ENCODE measurements around the gene ATE1. TPM values are rescaled to one million over a fixed set of nuclear protein-coding genes. Genes with fewer than 3 reads are reported as not detected.

The ATE1 gene
- total and polyA plus RNA-seq, 4 experiments from 2014 or later = 24.5 to 36.6 (median 25.6) TPM

DNA sequence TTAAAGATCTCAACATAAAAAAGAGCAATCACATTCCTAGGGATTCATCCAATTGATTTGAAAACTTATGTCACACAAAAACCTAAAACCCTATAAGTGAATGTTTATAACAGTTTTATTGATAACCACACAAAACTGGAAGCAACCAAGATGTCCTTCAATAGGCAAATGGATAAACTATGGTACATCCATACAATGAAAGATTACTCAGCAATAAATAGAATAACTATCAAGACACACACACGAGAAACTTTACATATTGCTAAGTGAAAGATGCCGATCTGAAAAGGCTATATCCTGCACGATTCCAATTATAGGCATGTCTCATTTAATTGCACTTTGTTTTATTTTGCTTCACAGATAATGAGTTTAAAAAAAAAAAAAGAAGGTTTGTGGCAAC is 83.3 kb downstream of the ATE1 start:
- Mint-ChIP-seq H3K9me3 (peaks cover 0 to 22% (median 11%) of the 10 kb centered on the region in 8 donors), H3K27me3 (no peaks in the 10 kb centered on the region), H3K27ac (no peak overlapping the region), H3K36me3 (peaks cover 37 to 61% of the 10 kb centered on the region in 2 donors), H3K4me3 (no peak overlapping the region), H3K4me1 (peaks cover 0 to 5% (median 4%) of the 10 kb centered on the region in 4 donors)
- H3K4me3 ChIP-seq (ENCODE audit: low read length in 2 of 2) = no peak overlapping the region
- H3K9me3 ChIP-seq (ENCODE audit: control insufficient read depth in 1 of 2, low read length in 2 of 2) = no peaks in the 10 kb centered on the region
- no peak for DNase-seq
- ChIA-PET POLR2A (ENCODE audit: partially characterized antibody) (no interaction called here), CTCF (ENCODE audit: partially characterized antibody) (no interaction called here)
- no peaks in the 10 kb centered on the region for H3K27me3 ChIP-seq (ENCODE audit: insufficient read depth, low read length)
- H3K4me1 ChIP-seq (ENCODE audit: insufficient read depth, low read length) = no peaks in the 10 kb centered on the region
- intact Hi-C loops (cut with micrococcal nuclease) = no loop called here
- no peak overlapping the region for H3K27ac ChIP-seq (ENCODE audit: low read depth, low read length)
- peaks cover 3% of the 10 kb centered on the region for H3K36me3 ChIP-seq (ENCODE audit: insufficient read depth, low read length)

GRCh38 chr10:121843379-121843778 is 84.5 kb downstream of the ATE1 start:
- ChIA-PET CTCF (ENCODE audit: partially characterized antibody) (no interaction called here), POLR2A (ENCODE audit: partially characterized antibody) (no interaction called here)
- no peaks in the 10 kb centered on the region for H3K27me3 Mint-ChIP-seq
- Histone ChIP-seq H3K9me3 (ENCODE audit: control insufficient read depth in 1 of 2, low read length in 2 of 2) (no peaks in the 10 kb centered on the region), H3K27ac (ENCODE audit: low read depth, low read length) (no peak overlapping the region), H3K27me3 (ENCODE audit: insufficient read depth, low read length) (no peaks in the 10 kb centered on the region), H3K36me3 (ENCODE audit: insufficient read depth, low read length) (no peaks in the 10 kb centered on the region), H3K4me1 (ENCODE audit: insufficient read depth, low read length) (no peaks in the 10 kb centered on the region), H3K4me3 (ENCODE audit: low read length in 2 of 2) (no peak overlapping the region)
- intact Hi-C loops (cut with micrococcal nuclease) = no loop called here
- no peak overlapping the region for H3K4me3 Mint-ChIP-seq
- peaks cover 0 to 22% (median 11%) of the 10 kb centered on the region in 8 donors for H3K9me3 Mint-ChIP-seq
- no peak for DNase-seq
- peaks cover 0 to 8% (median 4%) of the 10 kb centered on the region in 4 donors for H3K4me1 Mint-ChIP-seq
- H3K36me3 Mint-ChIP-seq = peaks cover 36 to 58% of the 10 kb centered on the region in 2 donors
- no peak overlapping the region for H3K27ac Mint-ChIP-seq

DNA sequence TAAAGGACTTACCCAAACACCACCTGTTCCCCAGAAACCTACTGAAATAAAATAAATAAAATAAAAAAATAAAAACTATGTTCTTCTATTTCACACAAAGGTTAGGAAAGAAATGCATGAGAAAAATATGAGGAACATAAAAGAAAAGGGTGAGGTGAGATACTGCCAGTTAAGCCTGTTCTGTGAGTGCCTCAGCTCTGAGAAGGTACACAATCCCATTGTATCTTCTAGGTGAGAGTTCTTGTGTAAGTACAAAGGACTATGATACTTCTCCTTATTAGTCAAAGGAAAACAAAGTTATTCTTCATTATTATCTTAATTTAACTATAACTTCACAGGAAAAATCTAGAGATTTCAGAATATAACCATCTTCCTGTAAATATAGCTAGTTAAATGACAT is 86.0 kb downstream of the ATE1 start:
- ChIA-PET CTCF (ENCODE audit: partially characterized antibody) (no interaction called here), POLR2A (ENCODE audit: partially characterized antibody) (no interaction called here)
- no peak overlapping the region for H3K4me3 ChIP-seq (ENCODE audit: low read length in 2 of 2)
- Mint-ChIP-seq H3K9me3 (peaks cover 0 to 22% (median 11%) of the 10 kb centered on the region in 8 donors), H3K4me1 (peaks cover 0 to 9% (median 4%) of the 10 kb centered on the region in 4 donors), H3K27me3 (no peaks in the 10 kb centered on the region), H3K36me3 (peaks cover 39 to 61% of the 10 kb centered on the region in 2 donors), H3K27ac (no peak overlapping the region), H3K4me3 (no peak overlapping the region)
- no peaks in the 10 kb centered on the region for H3K9me3 ChIP-seq (ENCODE audit: control insufficient read depth in 1 of 2, low read length in 2 of 2)
- H3K36me3 ChIP-seq (ENCODE audit: insufficient read depth, low read length) = no peaks in the 10 kb centered on the region
- intact Hi-C loops (cut with micrococcal nuclease) = loop anchor here (2.0 kb wide), 1 partner anchor 15 kb away; no protein-coding TSS in a partner anchor
- no peaks in the 10 kb centered on the region for H3K27me3 ChIP-seq (ENCODE audit: insufficient read depth, low read length)
- H3K27ac ChIP-seq (ENCODE audit: low read depth, low read length) = no peak overlapping the region
- no peaks in the 10 kb centered on the region for H3K4me1 ChIP-seq (ENCODE audit: insufficient read depth, low read length)
- DNase-seq = no peak

DNA sequence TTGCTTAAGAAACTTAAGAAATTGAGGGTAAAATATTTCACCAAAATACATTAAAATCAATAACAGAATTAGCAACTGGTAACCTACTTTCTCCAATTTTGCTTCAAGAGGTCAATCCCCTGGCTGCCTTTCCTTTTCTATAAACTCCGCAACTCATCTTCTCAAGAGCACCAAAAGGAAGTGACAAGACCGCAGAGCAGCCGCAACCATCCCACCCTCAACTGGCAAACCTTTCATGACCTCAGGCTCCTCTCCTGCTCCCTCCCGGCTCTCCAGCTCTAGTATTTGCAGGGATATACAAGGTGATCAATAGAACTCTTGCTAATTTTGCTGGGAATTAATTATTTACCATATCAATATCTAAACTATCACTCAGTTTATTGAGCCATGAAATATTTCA is 88.9 kb downstream of the ATE1 start:
- Mint-ChIP-seq H3K27ac (no peak overlapping the region), H3K27me3 (no peaks in the 10 kb centered on the region), H3K36me3 (peaks cover 35 to 57% of the 10 kb centered on the region in 2 donors), H3K4me1 (peaks cover 0 to 9% (median 4%) of the 10 kb centered on the region in 4 donors), H3K4me3 (no peak overlapping the region), H3K9me3 (no peaks in the 10 kb centered on the region)
- H3K36me3 ChIP-seq (ENCODE audit: insufficient read depth, low read length) = peaks cover 4% of the 10 kb centered on the region
- no peak overlapping the region for H3K27ac ChIP-seq (ENCODE audit: low read depth, low read length)
- ChIA-PET POLR2A (ENCODE audit: partially characterized antibody) (no interaction called here), CTCF (ENCODE audit: partially characterized antibody) (no interaction called here)
- DNase-seq = no peak
- H3K4me3 ChIP-seq (ENCODE audit: low read length in 2 of 2) = no peak overlapping the region
- H3K27me3 ChIP-seq (ENCODE audit: insufficient read depth, low read length) = no peaks in the 10 kb centered on the region
- H3K4me1 ChIP-seq (ENCODE audit: insufficient read depth, low read length) = no peaks in the 10 kb centered on the region
- intact Hi-C loops (cut with micrococcal nuclease) = no loop called here
- no peaks in the 10 kb centered on the region for H3K9me3 ChIP-seq (ENCODE audit: control insufficient read depth in 1 of 2, low read length in 2 of 2)

DNA sequence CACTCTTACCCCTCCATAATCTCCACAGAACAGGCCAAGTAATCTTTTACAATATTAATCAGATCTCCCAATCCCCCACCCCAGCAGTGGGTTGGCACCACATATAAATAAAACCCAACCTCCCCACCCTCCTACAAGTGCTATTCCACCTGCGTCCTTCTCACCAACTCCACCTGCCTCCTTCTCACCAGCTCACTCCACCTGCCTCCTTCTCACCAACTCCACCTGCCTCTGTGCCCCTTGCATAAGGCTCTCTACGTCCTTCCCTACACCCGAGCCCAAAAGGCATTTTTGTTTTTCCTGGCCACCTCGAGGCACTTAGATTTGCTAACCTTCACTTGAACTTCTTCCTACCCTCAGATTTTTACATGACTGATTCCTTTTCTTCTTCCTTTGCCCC is 89.7 kb downstream of the ATE1 start:
- H3K27me3 Mint-ChIP-seq = no peaks in the 10 kb centered on the region
- no peaks in the 10 kb centered on the region for H3K9me3 Mint-ChIP-seq
- intact Hi-C loops (cut with micrococcal nuclease) = no loop called here
- no peak overlapping the region for H3K27ac ChIP-seq (ENCODE audit: low read depth, low read length)
- no peak for DNase-seq
- ChIA-PET CTCF (ENCODE audit: partially characterized antibody) (no interaction called here), POLR2A (ENCODE audit: partially characterized antibody) (no interaction called here)
- no peak overlapping the region for H3K4me3 ChIP-seq (ENCODE audit: low read length in 2 of 2)
- H3K27ac Mint-ChIP-seq = peak overlapping the region in 3 of 7 donors; percentile 25 to 65 (median 46)
- no peak overlapping the region for H3K4me3 Mint-ChIP-seq
- peaks cover 0 to 9% (median 3%) of the 10 kb centered on the region in 4 donors for H3K4me1 Mint-ChIP-seq
- H3K9me3 ChIP-seq (ENCODE audit: control insufficient read depth in 1 of 2, low read length in 2 of 2) = no peaks in the 10 kb centered on the region
- H3K36me3 Mint-ChIP-seq = peaks cover 35 to 58% of the 10 kb centered on the region in 2 donors
- no peaks in the 10 kb centered on the region for H3K27me3 ChIP-seq (ENCODE audit: insufficient read depth, low read length)
- no peaks in the 10 kb centered on the region for H3K4me1 ChIP-seq (ENCODE audit: insufficient read depth, low read length)
- peaks cover 4% of the 10 kb centered on the region for H3K36me3 ChIP-seq (ENCODE audit: insufficient read depth, low read length)

- Mint-ChIP-seq H3K27me3 (no peaks in the 10 kb centered on the region), H3K4me1 (peaks cover 0 to 4% (median 0%) of the 10 kb centered on the region in 4 donors), H3K9me3 (no peaks in the 10 kb centered on the region), H3K36me3 (peaks cover 50 to 60% of the 10 kb centered on the region in 2 donors), H3K4me3 (no peak overlapping the region), H3K27ac (peak overlapping the region in 1 of 7 donors; percentile 11)
- Histone ChIP-seq H3K36me3 (ENCODE audit: insufficient read depth, low read length) (peaks cover 4% of the 10 kb centered on the region), H3K4me3 (ENCODE audit: low read length in 2 of 2) (no peak overlapping the region), H3K27ac (ENCODE audit: low read depth, low read length) (no peak overlapping the region), H3K9me3 (ENCODE audit: control insufficient read depth in 1 of 2, low read length in 2 of 2) (no peaks in the 10 kb centered on the region), H3K27me3 (ENCODE audit: insufficient read depth, low read length) (no peaks in the 10 kb centered on the region), H3K4me1 (ENCODE audit: insufficient read depth, low read length) (no peaks in the 10 kb centered on the region)
- ChIA-PET POLR2A (ENCODE audit: partially characterized antibody) (no interaction called here), CTCF (ENCODE audit: partially characterized antibody) (interaction anchor here (2.8 kb wide), 1 partner anchor 12 kb away, joined by 15 read pairs; no protein-coding TSS in a partner anchor)
- intact Hi-C loops (cut with micrococcal nuclease) = no loop called here
- DNase-seq = no peak
Observed at GRCh38 chr10:121836171-121836570, 91.7 kb downstream of the ATE1 start.

DNA sequence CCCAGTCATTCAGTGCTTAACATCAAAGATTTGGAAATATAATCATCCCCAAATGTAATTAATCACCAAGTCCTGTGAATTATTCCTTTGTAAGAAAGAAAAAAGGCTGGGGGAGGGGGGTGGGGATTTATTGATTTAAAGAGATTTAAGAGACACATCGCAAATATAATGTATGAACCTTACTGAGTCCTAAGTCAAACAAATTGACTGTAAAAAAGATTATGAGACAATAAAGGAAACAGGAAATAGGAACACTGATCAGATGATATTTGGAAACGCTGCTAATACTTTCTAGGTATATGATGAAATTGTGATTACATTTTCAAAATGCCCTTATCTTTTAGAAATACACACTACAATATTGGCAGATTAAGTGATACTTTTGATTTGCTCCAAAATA is 92.5 kb downstream of the ATE1 start:
- no peaks in the 10 kb centered on the region for H3K9me3 ChIP-seq (ENCODE audit: control insufficient read depth in 1 of 2, low read length in 2 of 2)
- H3K4me1 ChIP-seq (ENCODE audit: insufficient read depth, low read length) = no peaks in the 10 kb centered on the region
- Mint-ChIP-seq H3K27ac (no peak overlapping the region), H3K36me3 (peaks cover 50 to 60% of the 10 kb centered on the region in 2 donors), H3K9me3 (no peaks in the 10 kb centered on the region), H3K27me3 (no peaks in the 10 kb centered on the region), H3K4me3 (no peak overlapping the region), H3K4me1 (peaks cover 0 to 4% (median 0%) of the 10 kb centered on the region in 4 donors)
- H3K27ac ChIP-seq (ENCODE audit: low read depth, low read length) = no peak overlapping the region
- no peak for DNase-seq
- ChIA-PET POLR2A (ENCODE audit: partially characterized antibody) (no interaction called here), CTCF (ENCODE audit: partially characterized antibody) (interaction anchor here (2.8 kb wide), 1 partner anchor 11 kb away, joined by 15 read pairs; no protein-coding TSS in a partner anchor)
- H3K27me3 ChIP-seq (ENCODE audit: insufficient read depth, low read length) = no peaks in the 10 kb centered on the region
- intact Hi-C loops (cut with micrococcal nuclease) = no loop called here
- H3K4me3 ChIP-seq (ENCODE audit: low read length in 2 of 2) = no peak overlapping the region
- H3K36me3 ChIP-seq (ENCODE audit: insufficient read depth, low read length) = peaks cover 4% of the 10 kb centered on the region

Data from CD4-positive, alpha-beta memory T cell (primary cell).